Heart left ventricle (tissue), 13 donors: Measurements from ENCODE around the gene PDZD4.

Source experiments
- POLR2A ChIP-seq, 2 donors: fragments of 450-650 bp; IDR thresholded peaks; one replicate each; pipeline ENCODE4 v1.6.1; 2017; ENCODE audit warnings: antibody characterized with exemption in 2 of 2, mild to moderate bottlenecking in 2 of 2, moderate library complexity in 2 of 2
- TF ChIP-seq, protein P1 (sequence below), 12 donors: fragments of 200-600 bp; sonication (generic) in 4 of 12; IDR thresholded peaks; one replicate each; pipeline versions ENCODE4 v1.5.0 to v1.8.0; 2018 to 2022; ENCODE audit warnings: antibody characterized with exemption in 12 of 12, mild to moderate bottlenecking in 5 of 12
- donor health status: ischemic (EF 13 %, LVEDD 7.1; RV severe dilation, severe dysfunction).
- donor health status: DM: no; HTN: yes; CAD: no.
- donor health status: DM: no; HTN: no; CAD: no.
- donor health status: ischemic (EF 25% LVEDD 6.9; RV normal size, moderate dysfunction).
- donor health status: ischemic (EF 25% LVEDD 5.7; RV mildly dilated, moderate dysfunction).
- donor health status: ischemic (EF 35%, LVEDD 5.7; RV mildly dilated, moderate dysfunction).
- donor health status: nonischemic (EF 11% LVEDD 7.7; RV severe dilation, severe dysfunction).
- donor health status: DM: yes; HTN: yes; CAD: no.
- donor health status: PGD.
- donor health status: ischemic (EF 29% LVEDD 5.4; RV normal size, mild dysfunction).
- donor health status: nonischemic (EF 23%, LVEDD 6.1; RV moderate dilation, normal function).

DNA sequence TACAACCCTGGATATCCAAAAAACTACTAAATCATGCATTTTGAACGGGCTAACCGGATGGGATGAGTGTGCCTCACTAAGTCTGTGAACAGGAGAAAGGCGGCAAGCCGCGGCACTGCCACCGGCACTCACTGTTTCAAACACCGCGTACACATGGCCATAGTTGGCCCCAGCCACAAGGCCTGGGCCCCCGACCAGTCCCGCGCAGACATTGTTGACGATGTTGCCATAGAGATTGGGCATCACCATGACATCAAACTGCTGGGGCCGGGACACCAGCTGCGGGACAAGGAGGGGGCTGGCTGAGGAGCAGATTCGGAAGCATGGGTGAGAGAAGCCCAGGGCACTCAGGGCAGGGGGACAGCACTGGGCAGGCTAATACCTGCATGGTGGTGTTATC lies 43.7 kb downstream of the PDZD4 start:
- TF ChIP-seq, protein P1, sequence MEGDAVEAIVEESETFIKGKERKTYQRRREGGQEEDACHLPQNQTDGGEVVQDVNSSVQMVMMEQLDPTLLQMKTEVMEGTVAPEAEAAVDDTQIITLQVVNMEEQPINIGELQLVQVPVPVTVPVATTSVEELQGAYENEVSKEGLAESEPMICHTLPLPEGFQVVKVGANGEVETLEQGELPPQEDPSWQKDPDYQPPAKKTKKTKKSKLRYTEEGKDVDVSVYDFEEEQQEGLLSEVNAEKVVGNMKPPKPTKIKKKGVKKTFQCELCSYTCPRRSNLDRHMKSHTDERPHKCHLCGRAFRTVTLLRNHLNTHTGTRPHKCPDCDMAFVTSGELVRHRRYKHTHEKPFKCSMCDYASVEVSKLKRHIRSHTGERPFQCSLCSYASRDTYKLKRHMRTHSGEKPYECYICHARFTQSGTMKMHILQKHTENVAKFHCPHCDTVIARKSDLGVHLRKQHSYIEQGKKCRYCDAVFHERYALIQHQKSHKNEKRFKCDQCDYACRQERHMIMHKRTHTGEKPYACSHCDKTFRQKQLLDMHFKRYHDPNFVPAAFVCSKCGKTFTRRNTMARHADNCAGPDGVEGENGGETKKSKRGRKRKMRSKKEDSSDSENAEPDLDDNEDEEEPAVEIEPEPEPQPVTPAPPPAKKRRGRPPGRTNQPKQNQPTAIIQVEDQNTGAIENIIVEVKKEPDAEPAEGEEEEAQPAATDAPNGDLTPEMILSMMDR (IDR thresholded peaks at IDR 0.05), result no peak
- TF ChIP-seq POLR2A (IDR thresholded peaks at IDR 0.05), result no peak
